Keratinocyte (primary cell): ENCODE results near the gene LAMA2. TPM values are rescaled to one million over a fixed set of nuclear protein-coding genes. Genes with fewer than 3 reads are reported as not detected.

Experiments used
- DNase-seq: peaks from one replicate; pipeline ENCODE4 v3.0.0-alpha.2; 2011; ENCODE audit warnings: low read depth, missing footprints, low spot score
- FAIRE-seq: peaks from 2 replicates; lab custom pipeline; 2011; peaks lifted over from hg19 to GRCh38; lab: Jason Lieb, UNC
- H2AFZ ChIP-seq: 2 replicates; pipeline ENCODE4 v1.6.0; 2012; ENCODE audit warnings: low read length, control low read depth, inconsistent platforms; ENCODE audit not compliant: control insufficient read depth
- H3K27ac ChIP-seq: 2 replicates; pipeline ENCODE4 v1.5.1; 2011; ENCODE audit warnings: low read length; ENCODE audit not compliant: control insufficient read depth, insufficient read depth
- H3K27me3 ChIP-seq: 3 replicates; pipeline ENCODE4 v1.6.0; 2011; ENCODE audit warnings: low read length; ENCODE audit not compliant: control insufficient read depth, insufficient read depth; ENCODE audit errors: extremely low read depth
- H3K36me3 ChIP-seq, 2 experiments: 2 replicates in 1 of 2; 3 replicates in 1 of 2; pipeline ENCODE4 v1.5.1; 2011; ENCODE audit warnings: low read length in 2 of 2, mild to moderate bottlenecking in 1 of 2; ENCODE audit not compliant: control insufficient read depth in 2 of 2, insufficient read depth in 2 of 2; ENCODE audit errors: extremely low read depth in 1 of 2
- H3K4me1 ChIP-seq: 3 replicates; pipeline ENCODE4 v1.5.1; 2011; ENCODE audit warnings: low read length; ENCODE audit not compliant: control insufficient read depth, insufficient read depth; ENCODE audit errors: extremely low read depth
- H3K4me2 ChIP-seq: 3 replicates; pipeline ENCODE4 v1.6.0; 2011; ENCODE audit warnings: low read depth, low read length; ENCODE audit not compliant: control insufficient read depth, insufficient read depth; ENCODE audit errors: extremely low read depth
- H3K4me3 ChIP-seq, 3 experiments: fragments of 200-600 bp in 1 of 3; sonication (generic) in 1 of 3; 2 replicates in 2 of 3; 3 replicates in 1 of 3; pipeline ENCODE4 v1.5.1; 2011 to 2016; ENCODE audit warnings: low read length in 3 of 3, mild to moderate bottlenecking in 3 of 3, control low read depth in 2 of 3, inconsistent platforms in 1 of 3, low read depth in 1 of 3, mixed read lengths in 1 of 3, mixed run types in 1 of 3, moderate library complexity in 1 of 3; ENCODE audit not compliant: control insufficient read depth in 2 of 3, insufficient read depth in 2 of 3; ENCODE audit errors: extremely low read depth in 1 of 3
- H3K79me2 ChIP-seq: 2 replicates; pipeline ENCODE4 v1.6.0; 2012; ENCODE audit warnings: low read length; ENCODE audit not compliant: control insufficient read depth, insufficient read depth
- H3K9ac ChIP-seq: 3 replicates; pipeline ENCODE4 v1.6.0; 2011; ENCODE audit warnings: low read length; ENCODE audit not compliant: control insufficient read depth, insufficient read depth; ENCODE audit errors: extremely low read depth
- H3K9me1 ChIP-seq: 3 replicates; pipeline ENCODE4 v1.6.0; 2011; ENCODE audit warnings: low read length; ENCODE audit not compliant: control insufficient read depth, insufficient read depth; ENCODE audit errors: extremely low read depth
- H3K9me3 ChIP-seq: 2 replicates; pipeline ENCODE4 v1.5.1; 2012; ENCODE audit warnings: low read depth, low read length; ENCODE audit not compliant: control insufficient read depth
- H4K20me1 ChIP-seq: 3 replicates; pipeline ENCODE4 v1.6.0; 2011; ENCODE audit warnings: low read length; ENCODE audit not compliant: control insufficient read depth, insufficient read depth; ENCODE audit errors: extremely low read depth
- EZH2 ChIP-seq: IDR thresholded peaks from one replicate; pipeline ENCODE4 v1.6.1; 2012; ENCODE audit warnings: inconsistent platforms, mild to moderate bottlenecking, low read length, moderate library complexity
- dilution Hi-C: fragments of 300-500 bp; cut with MboI; formaldehyde crosslinking; loops from one replicate; pipeline ENCODE4 v1.7.0; 2020; ENCODE audit warnings: low sequenced_read_pairs; ENCODE audit not compliant: extremely low pct_ligation_motif_present
- polyA plus RNA-seq, 5 experiments: library from polyadenylated mRNA; depleted of rRNA in 3 of 5; stranded (reverse) in 3 of 5; stranded (forward) in 1 of 5; unstranded in 1 of 5; fragments of >200 nt; gene quantifications; 1 replicate in 1 of 5; 2 replicates in 3 of 5; 3 replicates in 1 of 5; pipeline versions ENCODE4 v1.2.1 to v1.2.3, GENCODE V29; 2011 to 2012; ENCODE audit warnings: missing spikeins in 2 of 5, low read depth in 1 of 5, low replicate concordance in 1 of 5
- TF ChIP-seq, protein P1 (sequence below), 3 experiments: IDR thresholded peaks in 1 of 3; conservative IDR thresholded peaks in 1 of 3; optimal IDR thresholded peaks in 1 of 3; 2 replicates in 2 of 3; 3 replicates in 1 of 3; pipeline versions ENCODE3 to v1.5.1; 2011; ENCODE audit warnings: low read length in 3 of 3, mild to moderate bottlenecking in 3 of 3, moderate library complexity in 2 of 3, control low read depth in 1 of 3, inconsistent platforms in 1 of 3; ENCODE audit not compliant: insufficient read depth in 2 of 3; ENCODE audit errors: extremely low read depth in 1 of 3

LAMA2 gene
- polyA plus RNA-seq, 1 donor (not counting 4 experiments of a cell fraction or from before 2014, with no cell fraction given) = 1.4 TPM

DNA sequence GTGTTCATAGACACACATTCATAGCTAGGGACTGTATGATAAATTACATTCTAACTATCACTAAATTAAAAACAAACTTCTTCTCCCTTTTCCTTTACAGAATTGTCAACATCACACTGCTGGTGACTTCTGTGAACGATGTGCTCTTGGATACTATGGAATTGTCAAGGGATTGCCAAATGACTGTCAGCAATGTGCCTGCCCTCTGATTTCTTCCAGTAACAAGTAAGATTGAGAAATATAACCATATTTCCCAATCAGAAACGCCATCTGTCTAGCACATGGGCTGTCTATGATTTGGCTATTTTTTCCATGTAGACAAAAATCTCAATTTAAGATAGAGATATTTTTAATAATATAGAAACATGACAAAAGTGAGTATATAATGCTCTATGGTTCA is 459.3 kb downstream of the LAMA2 start:
- Histone ChIP-seq H4K20me1 (no peaks in the 10 kb centered on the region), H3K27me3 (no peaks in the 10 kb centered on the region), H2AFZ (no peak overlapping the region), H3K4me2 (no peak overlapping the region), H3K9ac (no peak overlapping the region), H3K9me3 (no peaks in the 10 kb centered on the region), H3K36me3 (no peaks in the 10 kb centered on the region), H3K9me1 (no peaks in the 10 kb centered on the region), H3K79me2 (no peaks in the 10 kb centered on the region), H3K4me3 (no peak overlapping the region), H3K4me1 (no peaks in the 10 kb centered on the region), H3K27ac (no peak overlapping the region)
- dilution Hi-C loops = no loop called here
- FAIRE-seq (no peak), DNase-seq (no peak)
- TF ChIP-seq EZH2 = no peak
- TF ChIP-seq, protein P1, sequence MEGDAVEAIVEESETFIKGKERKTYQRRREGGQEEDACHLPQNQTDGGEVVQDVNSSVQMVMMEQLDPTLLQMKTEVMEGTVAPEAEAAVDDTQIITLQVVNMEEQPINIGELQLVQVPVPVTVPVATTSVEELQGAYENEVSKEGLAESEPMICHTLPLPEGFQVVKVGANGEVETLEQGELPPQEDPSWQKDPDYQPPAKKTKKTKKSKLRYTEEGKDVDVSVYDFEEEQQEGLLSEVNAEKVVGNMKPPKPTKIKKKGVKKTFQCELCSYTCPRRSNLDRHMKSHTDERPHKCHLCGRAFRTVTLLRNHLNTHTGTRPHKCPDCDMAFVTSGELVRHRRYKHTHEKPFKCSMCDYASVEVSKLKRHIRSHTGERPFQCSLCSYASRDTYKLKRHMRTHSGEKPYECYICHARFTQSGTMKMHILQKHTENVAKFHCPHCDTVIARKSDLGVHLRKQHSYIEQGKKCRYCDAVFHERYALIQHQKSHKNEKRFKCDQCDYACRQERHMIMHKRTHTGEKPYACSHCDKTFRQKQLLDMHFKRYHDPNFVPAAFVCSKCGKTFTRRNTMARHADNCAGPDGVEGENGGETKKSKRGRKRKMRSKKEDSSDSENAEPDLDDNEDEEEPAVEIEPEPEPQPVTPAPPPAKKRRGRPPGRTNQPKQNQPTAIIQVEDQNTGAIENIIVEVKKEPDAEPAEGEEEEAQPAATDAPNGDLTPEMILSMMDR (optimal IDR thresholded peaks at IDR 0.05 in 1 of 3, IDR thresholded peaks at IDR 0.05 in 1 of 3, conservative IDR thresholded peaks at IDR 0.05 in 1 of 3; ENCODE audit: extremely low read depth in 1 of 3, insufficient read depth in 2 of 3, low read length in 3 of 3) = no peak

DNA sequence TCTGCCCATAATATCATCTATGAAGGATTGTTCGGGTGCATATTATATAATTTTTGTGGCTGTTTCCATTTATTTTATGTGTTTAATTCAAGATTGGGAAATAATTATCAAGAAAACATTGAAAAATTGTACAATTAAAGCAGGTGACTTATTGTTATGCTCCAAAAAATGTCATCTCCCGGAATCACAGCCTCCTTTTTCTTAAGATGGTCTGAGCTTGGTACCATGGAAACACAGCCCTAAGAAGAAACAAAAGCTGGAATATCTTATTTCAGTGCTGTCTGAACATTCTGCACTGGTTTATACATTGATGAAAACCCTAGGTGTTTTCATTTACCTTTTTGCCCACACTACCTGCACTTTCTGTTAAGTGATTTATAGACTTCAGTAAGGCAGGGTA is 459.9 kb downstream of the LAMA2 start:
- H2AFZ ChIP-seq = no peak overlapping the region
- dilution Hi-C loops = no loop called here

More for the DNA sequence above, 459.9 kb downstream of the LAMA2 start:
- TF ChIP-seq EZH2 = no peak
- TF ChIP-seq, protein P1 (optimal IDR thresholded peaks at IDR 0.05 in 1 of 3, IDR thresholded peaks at IDR 0.05 in 1 of 3, conservative IDR thresholded peaks at IDR 0.05 in 1 of 3; ENCODE audit: extremely low read depth in 1 of 3, insufficient read depth in 2 of 3, low read length in 3 of 3) = no peak
- Histone ChIP-seq H3K36me3 (no peaks in the 10 kb centered on the region), H3K9ac (no peak overlapping the region), H3K27me3 (no peaks in the 10 kb centered on the region), H3K79me2 (no peaks in the 10 kb centered on the region), H3K9me1 (no peaks in the 10 kb centered on the region), H3K27ac (no peak overlapping the region), H4K20me1 (no peaks in the 10 kb centered on the region), H3K4me1 (no peaks in the 10 kb centered on the region), H3K4me2 (no peak overlapping the region), H3K4me3 (no peak overlapping the region), H3K9me3 (no peaks in the 10 kb centered on the region)
- DNase-seq = no peak
- FAIRE-seq = no peak
